HUES6 (cell line): ENCODE data around the gene KLK11.

Experiments
- H3K27ac ChIP-seq: 2 replicates; pipeline ENCODE4 v1.7.0; 2013; ENCODE audit warnings: low read depth, mild to moderate bottlenecking, low read length, inconsistent platforms
- H3K27me3 ChIP-seq: 2 replicates; pipeline ENCODE4 v1.6.1; 2013; ENCODE audit warnings: low read length; ENCODE audit not compliant: control insufficient read depth, insufficient read depth
- H3K36me3 ChIP-seq: 2 replicates; pipeline ENCODE4 v1.6.1; 2013; ENCODE audit warnings: low read length; ENCODE audit not compliant: control insufficient read depth, insufficient read depth
- H3K4me1 ChIP-seq: 2 replicates; pipeline ENCODE4 v1.6.1; 2013; ENCODE audit warnings: low read length; ENCODE audit not compliant: control insufficient read depth, insufficient read depth
- H3K4me3 ChIP-seq: 2 replicates; pipeline ENCODE4 v1.5.1; 2013; ENCODE audit warnings: low read depth, low read length
- H3K9ac ChIP-seq: one replicate; pipeline ENCODE4 v1.6.1; 2013; ENCODE audit warnings: mild to moderate bottlenecking, low read length
- H3K9me3 ChIP-seq: 2 replicates; pipeline ENCODE4 v1.6.1; 2013; ENCODE audit warnings: low read depth, low read length; ENCODE audit not compliant: control insufficient read depth, insufficient read depth

KLK11 gene

DNA sequence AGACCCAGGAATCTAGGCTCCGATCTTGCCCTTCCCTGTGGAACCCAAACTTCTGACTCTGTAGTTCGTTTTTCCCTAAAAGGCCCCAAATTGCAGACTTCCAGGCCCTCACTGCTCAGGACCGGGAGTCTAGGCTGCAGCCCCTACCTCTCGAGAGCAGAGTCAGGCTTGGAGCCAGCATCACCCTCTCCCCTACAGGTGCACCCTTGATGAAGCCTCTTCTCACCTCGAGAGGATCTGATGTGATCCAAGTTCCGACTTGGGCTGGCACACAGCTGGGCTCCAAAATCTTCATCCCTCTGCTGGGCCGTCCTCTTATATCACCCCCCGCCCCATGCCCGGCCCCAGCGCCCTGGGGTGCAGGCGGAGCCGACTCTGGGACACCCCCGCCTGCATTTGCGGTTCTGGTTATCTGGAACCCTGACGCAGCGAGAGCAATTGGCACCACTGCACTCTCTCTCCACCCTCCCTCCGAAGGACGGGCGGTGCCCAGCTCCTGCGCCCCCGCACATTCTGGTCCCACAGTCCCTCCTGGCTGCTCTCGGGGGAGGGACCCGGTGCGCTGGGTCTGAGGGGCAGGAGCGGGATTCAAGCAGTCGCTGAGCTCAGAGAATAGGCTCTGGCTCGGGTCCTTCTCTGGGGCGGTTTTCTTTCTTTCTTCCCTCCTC is 42.7 kb downstream of the KLK11 start, which contains the start of gene KLK7:
TSS of gene KLK7 (minus strand) at position 293 of the 668 bp plus-strand sequence. CDS start 1,518 bp downstream, outside the sequence.
- Histone ChIP-seq H3K9ac (no peak within 1 kb of the TSS), H3K36me3 (no peaks in the 10 kb centered on the region), H3K4me1 (peaks cover 20% of the 10 kb centered on the region; the same call in 1 of the 2 replicates), H3K27ac (no peak within 1 kb of the TSS), H3K9me3 (no peaks in the 10 kb centered on the region; the same call in 1 of the 2 replicates), H3K27me3 (peaks cover 48% of the 10 kb centered on the region), H3K4me3 (peak within 1 kb of the TSS; percentile 52; the same call in 1 of the 2 replicates)

DNA sequence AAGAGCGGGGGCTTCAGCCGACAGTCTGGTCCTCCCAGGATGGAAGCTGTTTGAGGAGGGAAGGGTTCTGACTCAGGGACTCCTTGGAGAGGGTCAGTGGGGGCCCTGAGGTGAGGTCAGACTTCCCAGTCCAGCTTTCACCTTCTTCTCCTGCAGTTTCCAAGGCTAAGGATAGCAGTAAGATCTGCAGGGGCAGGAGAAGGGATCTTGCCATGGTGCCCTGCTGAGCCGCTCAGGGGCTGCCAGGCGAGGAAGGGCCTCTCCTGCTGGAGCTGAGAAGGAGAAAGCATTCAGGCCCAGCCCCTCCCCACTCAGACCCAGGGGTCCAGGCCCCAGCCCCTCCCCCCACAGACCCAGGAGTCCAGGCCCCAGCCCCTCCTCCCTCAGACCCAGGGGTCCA is 44.2 kb downstream of the KLK11 start:
- Histone ChIP-seq H3K36me3 (no peaks in the 10 kb centered on the region), H3K4me1 (peaks cover 30% of the 10 kb centered on the region), H3K27ac (no peak overlapping the region), H3K9ac (no peak overlapping the region), H3K9me3 (no peaks in the 10 kb centered on the region; the same call in 1 of the 2 replicates), H3K4me3 (no peak overlapping the region), H3K27me3 (peaks cover 33% of the 10 kb centered on the region)

DNA sequence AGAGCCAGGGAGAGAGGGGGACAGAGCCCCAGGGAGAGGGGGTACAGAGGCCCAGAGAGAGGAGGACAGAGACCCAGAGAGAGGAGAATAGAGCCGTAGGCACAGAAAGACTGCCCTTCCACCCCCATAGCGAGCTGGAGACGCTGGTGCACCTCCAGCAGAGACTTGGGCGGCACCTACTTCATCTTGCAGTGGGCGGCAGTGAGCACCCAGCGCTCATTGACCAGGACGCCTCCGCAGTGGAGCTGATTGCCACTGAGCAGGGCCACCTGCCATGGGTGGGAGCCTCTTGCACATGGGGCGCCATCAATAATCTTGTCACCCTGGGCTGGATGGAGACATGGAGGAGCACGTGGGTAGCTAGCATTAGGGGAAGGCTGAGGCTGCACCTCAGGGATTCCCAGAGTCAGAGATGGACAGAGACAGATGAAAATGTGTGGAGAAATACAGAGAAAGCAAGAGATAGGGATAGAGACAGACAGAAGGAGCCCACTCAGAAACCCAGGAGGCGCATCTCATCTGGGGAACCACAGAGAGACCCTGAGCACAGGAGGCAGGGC is 44.7 kb downstream of the KLK11 start:
- H3K36me3 ChIP-seq, result no peaks in the 10 kb centered on the region
- H3K4me3 ChIP-seq, result no peak overlapping the region
- no peak overlapping the region for H3K9ac ChIP-seq
- H3K27me3 ChIP-seq, result peaks cover 30% of the 10 kb centered on the region
- no peak overlapping the region for H3K27ac ChIP-seq
- no peaks in the 10 kb centered on the region; the same call in 1 of the 2 replicates for H3K9me3 ChIP-seq
- peaks cover 30% of the 10 kb centered on the region for H3K4me1 ChIP-seq

DNA sequence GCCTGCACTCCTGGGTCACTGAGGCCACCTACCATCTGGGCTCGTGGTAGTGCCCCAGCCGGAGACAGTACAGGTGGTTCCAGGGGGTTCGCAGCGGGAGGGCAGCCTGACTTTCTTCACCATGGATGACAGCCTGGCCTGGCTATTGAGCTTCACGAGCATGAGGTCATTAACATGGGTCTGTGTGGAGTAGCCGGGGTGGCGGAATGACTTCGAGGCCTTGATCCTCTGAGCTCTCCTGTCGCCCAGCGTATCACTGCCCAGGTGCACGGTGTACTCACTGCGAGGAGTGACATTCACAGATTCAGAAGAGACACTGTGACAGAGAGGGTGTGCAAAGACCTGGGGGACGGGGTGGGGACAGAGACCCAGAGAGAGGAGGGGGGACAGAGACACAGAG is 46.2 kb downstream of the KLK11 start:
- H3K4me1 ChIP-seq, result peaks cover 34% of the 10 kb centered on the region
- no peak overlapping the region for H3K9ac ChIP-seq
- no peaks in the 10 kb centered on the region; the same call in 1 of the 2 replicates for H3K9me3 ChIP-seq
- H3K27ac ChIP-seq, result no peak overlapping the region
- peaks cover 22% of the 10 kb centered on the region for H3K27me3 ChIP-seq
- H3K4me3 ChIP-seq, result no peak overlapping the region
- no peaks in the 10 kb centered on the region for H3K36me3 ChIP-seq

DNA sequence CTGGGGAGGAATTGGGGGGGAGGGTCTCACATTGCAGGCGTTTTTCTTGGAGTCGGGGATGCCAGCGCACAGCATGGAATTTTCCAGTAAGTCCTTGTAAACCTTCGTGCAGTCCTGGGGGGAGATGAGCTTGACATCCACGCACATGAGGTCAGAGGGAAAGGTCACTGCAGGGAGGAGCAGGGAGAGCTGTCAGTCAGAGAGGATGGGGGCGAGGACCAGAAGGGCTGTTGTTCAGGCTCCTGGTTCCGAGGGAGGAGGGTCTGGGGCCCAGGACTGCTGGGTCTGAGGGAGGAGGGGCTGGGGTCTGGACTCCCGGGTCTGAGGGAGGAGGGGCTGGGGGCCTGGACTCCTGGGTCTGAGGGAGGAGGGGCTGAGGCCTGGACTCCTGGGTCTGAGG is 46.7 kb downstream of the KLK11 start:
- peaks cover 19% of the 10 kb centered on the region for H3K27me3 ChIP-seq
- H3K9ac ChIP-seq, result no peak overlapping the region

DNA sequence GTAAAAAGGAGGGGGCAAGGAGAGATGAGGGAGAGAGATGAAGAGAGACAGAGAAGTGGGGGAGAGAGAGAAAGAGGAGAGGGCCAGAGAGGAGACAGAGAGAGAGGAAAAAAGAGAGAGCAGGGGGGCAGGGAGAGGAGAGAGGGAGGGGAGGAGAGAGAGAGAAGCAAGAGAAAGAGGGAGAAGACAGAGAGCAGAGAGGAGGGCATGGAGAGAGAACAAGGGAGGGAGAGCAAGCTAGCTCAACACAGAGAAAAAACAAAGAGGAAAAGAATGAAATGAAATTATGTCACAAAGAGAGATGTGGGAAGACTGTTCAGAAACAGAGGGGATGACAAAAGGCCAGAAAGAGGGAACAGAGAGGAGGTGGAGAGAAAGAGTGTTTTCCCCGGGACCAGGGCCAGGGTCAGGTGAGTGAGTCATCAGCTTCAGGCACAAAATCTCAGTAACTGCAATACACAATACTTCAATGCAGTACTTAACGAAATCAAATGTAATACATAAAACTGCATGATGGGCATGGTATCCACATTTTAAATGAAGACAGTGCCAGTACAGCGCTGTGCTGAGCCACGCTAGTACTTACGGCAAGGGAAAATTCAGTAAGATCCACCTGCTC is 47.5 kb downstream of the KLK11 start:
- H3K36me3 ChIP-seq, result no peaks in the 10 kb centered on the region
- H3K9ac ChIP-seq, result no peak overlapping the region
- no peaks in the 10 kb centered on the region for H3K9me3 ChIP-seq
- H3K27ac ChIP-seq, result no peak overlapping the region
- H3K4me3 ChIP-seq, result no peak overlapping the region
- H3K4me1 ChIP-seq, result peaks cover 34% of the 10 kb centered on the region
- H3K27me3 ChIP-seq, result peaks cover 13% of the 10 kb centered on the region

More for the DNA sequence above, 46.7 kb downstream of the KLK11 start:
- no peaks in the 10 kb centered on the region for H3K9me3 ChIP-seq
- no peak overlapping the region for H3K27ac ChIP-seq
- H3K36me3 ChIP-seq, result no peaks in the 10 kb centered on the region
- H3K4me3 ChIP-seq, result no peak overlapping the region
- peaks cover 34% of the 10 kb centered on the region for H3K4me1 ChIP-seq

DNA sequence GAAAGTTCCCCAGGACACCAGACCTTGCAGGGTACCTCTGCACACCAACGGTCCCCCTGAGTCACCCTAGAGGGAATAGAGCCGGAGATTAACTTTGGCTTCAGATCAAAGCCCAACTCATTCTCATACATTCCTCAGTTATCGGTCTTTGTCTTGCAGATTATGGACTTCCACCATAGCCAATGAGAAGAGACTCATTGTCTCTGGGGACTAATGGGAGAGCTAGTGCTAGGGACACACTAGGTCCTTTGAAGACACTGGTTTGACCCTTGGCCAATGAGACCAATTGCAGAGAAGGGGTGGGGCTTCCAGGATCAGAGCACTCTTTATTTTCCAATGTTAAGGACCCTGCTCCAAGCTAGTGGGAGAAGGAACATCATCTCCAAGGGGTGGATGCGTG is 48.8 kb downstream of the KLK11 start:
- no peak overlapping the region for H3K4me3 ChIP-seq
- H3K27ac ChIP-seq, result no peak overlapping the region
- peaks cover 34% of the 10 kb centered on the region for H3K4me1 ChIP-seq
- no peaks in the 10 kb centered on the region for H3K36me3 ChIP-seq
- no peak overlapping the region for H3K9ac ChIP-seq
- peaks cover 8% of the 10 kb centered on the region; the same call in 1 of the 2 replicates for H3K27me3 ChIP-seq
- no peaks in the 10 kb centered on the region for H3K9me3 ChIP-seq

DNA sequence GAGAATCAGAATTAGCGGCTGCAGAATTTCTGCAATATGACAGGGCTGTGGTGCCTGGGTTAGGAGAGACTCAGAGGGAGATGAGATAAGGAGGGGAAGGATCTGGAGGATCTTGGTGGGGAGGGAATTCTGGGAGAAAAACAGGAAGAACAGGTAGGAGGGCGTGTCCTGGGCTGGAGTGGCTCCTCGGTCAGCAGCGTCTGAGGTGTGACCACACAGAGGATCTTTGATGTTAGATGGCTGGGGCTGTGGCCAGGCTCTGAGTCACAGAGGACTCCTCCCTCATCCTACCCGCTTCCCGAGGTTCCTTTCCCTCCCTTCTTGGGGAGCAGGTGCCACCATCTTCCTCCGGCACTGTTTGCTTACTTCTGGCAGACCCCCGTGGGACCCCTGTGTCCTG is 50.6 kb downstream of the KLK11 start:
- no peak overlapping the region for H3K9ac ChIP-seq
- H3K4me1 ChIP-seq, result peaks cover 28% of the 10 kb centered on the region

DNA sequence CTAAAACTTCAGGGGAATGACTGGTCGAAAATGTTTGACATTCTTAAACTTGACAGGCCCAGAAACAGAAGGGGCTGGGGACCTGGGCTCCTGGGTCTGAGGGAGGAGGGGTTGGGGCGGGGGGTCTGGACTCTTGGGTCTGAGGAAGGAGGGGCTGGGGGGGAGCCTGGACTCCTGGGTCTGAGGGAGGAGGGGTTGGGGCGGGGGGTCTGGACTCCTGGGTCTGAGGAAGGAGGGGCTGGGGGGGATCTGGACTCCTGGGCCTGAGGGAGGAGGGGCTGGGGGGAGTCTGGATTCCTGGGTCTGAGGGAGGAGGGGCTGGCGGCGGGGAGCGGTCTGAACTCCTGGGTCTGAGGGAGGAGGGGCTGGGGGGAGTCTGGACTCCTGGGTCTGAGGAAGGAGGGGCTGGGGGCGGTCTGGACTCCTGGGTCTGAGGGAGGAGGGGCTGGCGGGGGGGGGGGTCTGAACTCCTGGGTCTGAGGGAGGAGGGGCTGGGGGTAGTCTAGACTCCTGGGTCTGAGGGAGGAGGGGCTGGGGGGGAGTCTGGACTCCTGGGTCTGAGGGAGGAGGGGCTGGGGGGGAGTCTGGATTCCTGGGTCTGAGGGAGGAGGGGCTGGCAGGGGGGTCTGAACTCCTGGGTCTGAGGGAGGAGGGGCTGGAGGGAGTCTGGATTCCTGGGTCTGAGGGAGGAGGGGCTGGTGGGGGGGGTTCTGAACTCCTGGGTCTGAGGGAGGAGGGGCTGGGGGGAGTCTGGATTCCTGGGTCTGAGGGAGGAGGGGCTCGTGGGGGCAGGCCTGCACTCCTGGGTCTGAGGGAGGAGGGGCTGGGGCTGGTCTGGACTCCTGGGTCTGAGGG is 51.5 kb downstream of the KLK11 start:
- Histone ChIP-seq H3K27ac (no peak overlapping the region), H3K9ac (no peak overlapping the region), H3K4me3 (no peak overlapping the region), H3K9me3 (no peaks in the 10 kb centered on the region), H3K27me3 (no peaks in the 10 kb centered on the region), H3K36me3 (no peaks in the 10 kb centered on the region), H3K4me1 (peaks cover 25% of the 10 kb centered on the region)

More for the DNA sequence above, 50.6 kb downstream of the KLK11 start:
- no peaks in the 10 kb centered on the region for H3K36me3 ChIP-seq
- no peak overlapping the region for H3K27ac ChIP-seq
- no peaks in the 10 kb centered on the region for H3K9me3 ChIP-seq
- H3K27me3 ChIP-seq, result peaks cover under 1% of the 10 kb centered on the region; the same call in 1 of the 2 replicates
- no peak overlapping the region for H3K4me3 ChIP-seq

DNA sequence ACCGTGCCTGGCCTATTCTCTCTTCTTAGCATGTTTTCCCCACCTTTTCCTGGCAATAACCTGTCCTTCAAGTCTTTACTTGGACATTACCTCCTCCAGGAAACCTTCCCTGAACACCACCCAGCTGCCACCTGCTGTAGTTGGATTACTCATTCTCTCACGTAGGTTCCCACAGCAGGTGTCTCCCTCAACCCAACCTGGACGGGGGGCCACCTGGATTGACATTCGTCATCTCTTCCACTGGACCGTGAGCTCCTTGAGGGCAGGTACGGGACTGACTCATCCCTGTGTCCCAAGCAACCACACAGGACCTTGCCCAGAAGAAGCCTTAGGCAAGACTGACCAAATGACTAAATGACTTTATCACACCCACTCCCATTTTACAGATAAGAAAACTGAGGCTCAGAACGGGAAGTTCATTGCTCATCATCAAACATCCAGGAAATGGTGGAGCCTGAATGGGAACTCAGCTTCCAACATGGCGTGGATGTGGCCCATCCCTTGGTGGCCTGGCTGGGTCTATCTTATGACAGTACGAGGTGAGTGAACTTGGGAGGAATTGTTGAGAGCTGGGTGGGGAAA is 53.5 kb downstream of the KLK11 start:
- Histone ChIP-seq H3K9me3 (no peaks in the 10 kb centered on the region), H3K36me3 (no peaks in the 10 kb centered on the region), H3K4me3 (no peak overlapping the region), H3K27ac (no peak overlapping the region), H3K4me1 (peaks cover 28% of the 10 kb centered on the region), H3K27me3 (no peaks in the 10 kb centered on the region), H3K9ac (no peak overlapping the region)
